ENCODE measurements around the gene MCHR1.
"Not testable (repeated sequence)": the region's sequence is repeated elsewhere in the genome, so short reads cannot be mapped to it uniquely, and the experiment has no call there.

DNA sequence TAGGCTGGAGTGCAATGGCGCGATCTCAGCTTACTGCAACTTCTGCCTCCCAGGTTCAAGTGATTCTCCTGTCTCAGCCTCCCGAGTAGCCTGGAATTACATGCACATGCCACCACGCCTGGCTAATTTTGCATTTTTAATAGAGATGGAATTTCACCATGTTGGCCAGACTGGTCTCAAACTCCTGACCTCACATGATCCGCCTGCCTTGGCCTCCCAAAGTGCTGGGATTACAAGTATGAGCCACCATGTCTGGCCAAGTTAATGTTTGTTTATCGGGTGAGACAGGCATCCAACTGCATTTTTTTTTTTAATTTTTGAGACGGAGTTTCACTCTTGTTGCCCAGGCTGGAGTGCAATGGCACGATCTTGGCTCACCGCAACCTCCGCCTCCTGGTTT is 22.6 kb upstream of the MCHR1 start:
- not testable (repeated sequence) for TF ChIP-seq POLR2A (IDR thresholded peaks at IDR 0.05; ENCODE audit: low read depth, low read length); FOS (IDR thresholded peaks at IDR 0.05; ENCODE audit: low read depth, low read length); RAD21 (IDR thresholded peaks at IDR 0.05; ENCODE audit: low read length); BHLHE40 (IDR thresholded peaks at IDR 0.05; ENCODE audit: low read depth, low read length); CHD1 (IDR thresholded peaks at IDR 0.05; ENCODE audit: low read depth, low read length); MXI1 (IDR thresholded peaks at IDR 0.05; ENCODE audit: borderline replicate concordance, low read depth, low read length); RCOR1 (IDR thresholded peaks at IDR 0.05; ENCODE audit: insufficient replicate concordance, low read length); MAFK (IDR thresholded peaks at IDR 0.05; ENCODE audit: low read depth, low read length); NFE2L2 (IDR thresholded peaks at IDR 0.05; ENCODE audit: low read depth, low read length)
- TF ChIP-seq, protein P1, sequence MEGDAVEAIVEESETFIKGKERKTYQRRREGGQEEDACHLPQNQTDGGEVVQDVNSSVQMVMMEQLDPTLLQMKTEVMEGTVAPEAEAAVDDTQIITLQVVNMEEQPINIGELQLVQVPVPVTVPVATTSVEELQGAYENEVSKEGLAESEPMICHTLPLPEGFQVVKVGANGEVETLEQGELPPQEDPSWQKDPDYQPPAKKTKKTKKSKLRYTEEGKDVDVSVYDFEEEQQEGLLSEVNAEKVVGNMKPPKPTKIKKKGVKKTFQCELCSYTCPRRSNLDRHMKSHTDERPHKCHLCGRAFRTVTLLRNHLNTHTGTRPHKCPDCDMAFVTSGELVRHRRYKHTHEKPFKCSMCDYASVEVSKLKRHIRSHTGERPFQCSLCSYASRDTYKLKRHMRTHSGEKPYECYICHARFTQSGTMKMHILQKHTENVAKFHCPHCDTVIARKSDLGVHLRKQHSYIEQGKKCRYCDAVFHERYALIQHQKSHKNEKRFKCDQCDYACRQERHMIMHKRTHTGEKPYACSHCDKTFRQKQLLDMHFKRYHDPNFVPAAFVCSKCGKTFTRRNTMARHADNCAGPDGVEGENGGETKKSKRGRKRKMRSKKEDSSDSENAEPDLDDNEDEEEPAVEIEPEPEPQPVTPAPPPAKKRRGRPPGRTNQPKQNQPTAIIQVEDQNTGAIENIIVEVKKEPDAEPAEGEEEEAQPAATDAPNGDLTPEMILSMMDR (conservative IDR thresholded peaks at IDR 0.05; ENCODE audit: low read depth, low read length): not testable (repeated sequence)
- TF ChIP-seq, protein P2, sequence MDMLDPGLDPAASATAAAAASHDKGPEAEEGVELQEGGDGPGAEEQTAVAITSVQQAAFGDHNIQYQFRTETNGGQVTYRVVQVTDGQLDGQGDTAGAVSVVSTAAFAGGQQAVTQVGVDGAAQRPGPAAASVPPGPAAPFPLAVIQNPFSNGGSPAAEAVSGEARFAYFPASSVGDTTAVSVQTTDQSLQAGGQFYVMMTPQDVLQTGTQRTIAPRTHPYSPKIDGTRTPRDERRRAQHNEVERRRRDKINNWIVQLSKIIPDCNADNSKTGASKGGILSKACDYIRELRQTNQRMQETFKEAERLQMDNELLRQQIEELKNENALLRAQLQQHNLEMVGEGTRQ (IDR thresholded peaks at IDR 0.05; ENCODE audit: low read depth, low read length): not testable (repeated sequence)
- TF ChIP-seq, protein P3, sequence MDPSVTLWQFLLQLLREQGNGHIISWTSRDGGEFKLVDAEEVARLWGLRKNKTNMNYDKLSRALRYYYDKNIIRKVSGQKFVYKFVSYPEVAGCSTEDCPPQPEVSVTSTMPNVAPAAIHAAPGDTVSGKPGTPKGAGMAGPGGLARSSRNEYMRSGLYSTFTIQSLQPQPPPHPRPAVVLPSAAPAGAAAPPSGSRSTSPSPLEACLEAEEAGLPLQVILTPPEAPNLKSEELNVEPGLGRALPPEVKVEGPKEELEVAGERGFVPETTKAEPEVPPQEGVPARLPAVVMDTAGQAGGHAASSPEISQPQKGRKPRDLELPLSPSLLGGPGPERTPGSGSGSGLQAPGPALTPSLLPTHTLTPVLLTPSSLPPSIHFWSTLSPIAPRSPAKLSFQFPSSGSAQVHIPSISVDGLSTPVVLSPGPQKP (IDR thresholded peaks at IDR 0.05; ENCODE audit: borderline replicate concordance, low read depth, low read length): not testable (repeated sequence)
